Right ventricle myocardium superior (tissue), 1 donor: ENCODE measurements around the gene IL32. TPM values are rescaled to one million over a fixed set of nuclear protein-coding genes. Genes with fewer than 3 reads are reported as not detected.
A peak's percentile ranks its signal among the peaks of the same experiment; 100 is the strongest.

Source experiments
- ATAC-seq: fragments of 200-7000 bp; cut with Tn5 transposase; one replicate; pipeline ENCODE4 v1.9.1; 2020; ENCODE audit warnings: mild to moderate bottlenecking; ENCODE audit not compliant: poor library complexity
- DNase-seq: peaks from one replicate; pipeline ENCODE4 v3.0.0-alpha.2; 2020
- intact Hi-C: fragments of 100-400 bp; cut with DNase I; formaldehyde crosslinking; loops from one replicate; pipeline ENCODE4 v1.11.2; 2022
- total RNA-seq: library from RNA; stranded (reverse); fragmentation: NEBNext Ultra II Directional; extraction: Animal tissue kit (Norgen Biotek cat#: 25700); gene quantifications from one replicate; pipeline ENCODE4 v1.2.1, GENCODE V29; 2021
- donor health status: DM: no; HTN: yes; CAD: no; lungs with severe emphysema.

Gene IL32
- total RNA-seq, 1 donor from 2014 or later, result 42.6 TPM

- DNase-seq, result no peak
- no peak for ATAC-seq
Measured at GRCh38 chr16:3026609-3027488, 38.6 kb upstream of the IL32 start.

GRCh38 chr16:3027489-3027795 is 38.0 kb upstream of the IL32 start:
- intact Hi-C loops, result no loop called here
- no peak for DNase-seq
- no peak for ATAC-seq

More at GRCh38 chr16:3026609-3027488, 38.6 kb upstream of the IL32 start:
- intact Hi-C loops, result no loop called here

GRCh38 chr16:3027983-3028715 is 37.3 kb upstream of the IL32 start:
- intact Hi-C loops, result no loop called here
- DNase-seq (peak; percentile 89), ATAC-seq (peak; percentile 58)

- no peak for ATAC-seq
- intact Hi-C loops, result no loop called here
- DNase-seq, result no peak
Measured at GRCh38 chr16:3028716-3029319, 36.6 kb upstream of the IL32 start.

- intact Hi-C loops, result no loop called here
- no peak for ATAC-seq
Measured at GRCh38 chr16:3029491-3030221, 35.8 kb upstream of the IL32 start.

GRCh38 chr16:3030222-3031212 is 34.9 kb upstream of the IL32 start:
- ATAC-seq, result no peak
- intact Hi-C loops, result no loop called here
- DNase-seq, result no peak

More at GRCh38 chr16:3029491-3030221, 35.8 kb upstream of the IL32 start:
- DNase-seq, result no peak

- DNase-seq, result no peak
Measured at GRCh38 chr16:3032624-3033023, 32.8 kb upstream of the IL32 start.

GRCh38 chr16:3035289-3035971 is 30.0 kb upstream of the IL32 start:
- intact Hi-C loops, result no loop called here
- ATAC-seq (no peak), DNase-seq (no peak)

More at GRCh38 chr16:3032624-3033023, 32.8 kb upstream of the IL32 start:
- intact Hi-C loops, result no loop called here
- ATAC-seq, result no peak

- intact Hi-C loops, result no loop called here
- DNase-seq, result no peak
- no peak for ATAC-seq
Measured at GRCh38 chr16:3035972-3036725, 29.3 kb upstream of the IL32 start.

- DNase-seq, result no peak
- ATAC-seq, result peak; percentile 34
Measured at GRCh38 chr16:3036726-3037315, 28.6 kb upstream of the IL32 start, which contains the start of gene BICDL2. BICDL2 (minus strand) TSS chr16:3036944; CDS start chr16:3035496, 1,448 bp downstream.

GRCh38 chr16:3038256-3038655 is 27.2 kb upstream of the IL32 start:
- ATAC-seq, result no peak
- no peak for DNase-seq
- intact Hi-C loops, result no loop called here

More at GRCh38 chr16:3036726-3037315, 28.6 kb upstream of the IL32 start, which contains the start of gene BICDL2:
- intact Hi-C loops, result no loop called here

GRCh38 chr16:3038896-3039295 is 26.5 kb upstream of the IL32 start:
- DNase-seq (no peak), ATAC-seq (no peak)
- intact Hi-C loops, result no loop called here

- ATAC-seq, result no peak
Measured at GRCh38 chr16:3042376-3042775, 23.1 kb upstream of the IL32 start.

GRCh38 chr16:3044708-3045107 is 20.7 kb upstream of the IL32 start:
- DNase-seq, result no peak
- ATAC-seq, result no peak
- intact Hi-C loops, result no loop called here

More at GRCh38 chr16:3042376-3042775, 23.1 kb upstream of the IL32 start:
- intact Hi-C loops, result no loop called here
- DNase-seq, result no peak

- ATAC-seq, result peak; percentile 50
- peak; percentile 56 for DNase-seq
- intact Hi-C loops, result no loop called here
Measured at GRCh38 chr16:3045758-3046640, 19.4 kb upstream of the IL32 start, which contains the start of gene MMP25. MMP25 (plus strand) TSS chr16:3046561; CDS start chr16:3046918, 357 bp downstream.
